MM.1S (cell line): ENCODE data around the gene CDC45.

Experiments used
- DNase-seq: peaks from one replicate; pipeline ENCODE4 v3.0.0-alpha.2; 2015
- H2AFZ ChIP-seq: fragments of 300-600 bp; sonication (generic); 2 replicates; pipeline ENCODE4 v1.6.0; 2016; ENCODE audit warnings: antibody characterized with exemption, low read length
- H3F3A ChIP-seq: fragments of 300-600 bp; sonication (generic); 2 replicates; pipeline ENCODE4 v1.6.1; 2016; ENCODE audit warnings: mild to moderate bottlenecking, antibody characterized with exemption, low read length, moderate library complexity, mixed read lengths; ENCODE audit not compliant: insufficient read depth
- H3K27ac ChIP-seq: fragments of 300-600 bp; sonication (generic); 2 replicates; pipeline ENCODE4 v1.5.1; 2016; ENCODE audit warnings: mild to moderate bottlenecking, low read length
- H3K27me3 ChIP-seq: fragments of 300-600 bp; sonication (generic); replicated peaks from 2 replicates; pipeline ENCODE4 v1.6.0; 2016; ENCODE audit warnings: low read length; ENCODE audit not compliant: insufficient read depth
- H3K36me3 ChIP-seq: fragments of 300-600 bp; sonication (generic); replicated peaks from 2 replicates; pipeline ENCODE4 v1.6.1; 2016; ENCODE audit warnings: mild to moderate bottlenecking, low read length, mixed read lengths; ENCODE audit not compliant: insufficient read depth
- H3K4me1 ChIP-seq: fragments of 300-600 bp; sonication (generic); 2 replicates; pipeline ENCODE4 v1.6.1; 2016; ENCODE audit warnings: low read length, mixed read lengths
- H3K4me2 ChIP-seq: fragments of 300-600 bp; sonication (generic); 2 replicates; pipeline ENCODE4 v1.6.0; 2016; ENCODE audit warnings: low read depth, low read length
- H3K4me3 ChIP-seq: fragments of 300-600 bp; sonication (generic); 2 replicates; pipeline ENCODE4 v1.5.1; 2016; ENCODE audit warnings: low read length, mixed read lengths
- H3K79me2 ChIP-seq: fragments of 300-600 bp; sonication (generic); 2 replicates; pipeline ENCODE4 v1.6.1; 2016; ENCODE audit warnings: mixed run types, low read length, mixed read lengths
- H3K9ac ChIP-seq: fragments of 300-600 bp; sonication (generic); 2 replicates; pipeline ENCODE4 v1.6.1; 2016; ENCODE audit warnings: low read length, mixed read lengths
- H3K9me2 ChIP-seq: fragments of 300-600 bp; sonication (generic); replicated peaks from 2 replicates; pipeline ENCODE4 v1.6.1; 2016; ENCODE audit warnings: mild to moderate bottlenecking, low read length, mixed read lengths; ENCODE audit not compliant: insufficient read depth
- H3K9me3 ChIP-seq: fragments of 300-600 bp; sonication (generic); replicated peaks from 2 replicates; pipeline ENCODE4 v1.6.1; 2016; ENCODE audit warnings: mild to moderate bottlenecking, low read length, mixed read lengths; ENCODE audit not compliant: insufficient read depth
- H4K20me1 ChIP-seq: fragments of 300-600 bp; sonication (generic); 2 replicates; pipeline ENCODE4 v1.6.1; 2016; ENCODE audit warnings: mild to moderate bottlenecking, low read length, moderate library complexity, mixed read lengths; ENCODE audit not compliant: insufficient read depth
- CTCF ChIP-seq: fragments of 300-600 bp; sonication (generic); IDR thresholded peaks from 2 replicates; pipeline ENCODE4 v1.5.1; 2016; ENCODE audit warnings: antibody characterized with exemption, low read length, mixed read lengths
- EZH2 ChIP-seq: fragments of 300-600 bp; sonication (generic); optimal IDR thresholded peaks from 2 replicates; pipeline ENCODE3; 2017; ENCODE audit warnings: low read depth, mild to moderate bottlenecking, antibody characterized with exemption, low read length, mixed read lengths
- EZH2phosphoT487 ChIP-seq: fragments of 300-600 bp; sonication (generic); IDR thresholded peaks from 2 replicates; pipeline ENCODE4 v1.6.1; 2018; ENCODE audit warnings: antibody characterized with exemption, low read length

Gene CDC45

GRCh38 chr22:19494001-19494560 is 14.4 kb downstream of the CDC45 start:
- Histone ChIP-seq H3K4me3 (no peak overlapping the region), H3K4me2 (no peak overlapping the region), H3K9ac (no peak overlapping the region), H3K27ac (no peak overlapping the region), H3K36me3 (0 out of 2 replicates have a peak, but pooled peaks cover 3% of the 10 kb centered on the region), H3K9me3 (no peaks in the 10 kb centered on the region), H3K27me3 (no peaks in the 10 kb centered on the region), H3K79me2 (peaks cover 7% of the 10 kb centered on the region), H2AFZ (no peak overlapping the region), H3K4me1 (peaks cover 8% of the 10 kb centered on the region), H3F3A (no peaks in the 10 kb centered on the region), H3K9me2 (no peaks in the 10 kb centered on the region), H4K20me1 (0 out of 2 replicates have a peak, but pooled peaks cover 7% of the 10 kb centered on the region)
- DNase-seq = no peak
- TF ChIP-seq EZH2phosphoT487 (no peak), EZH2 (no peak), CTCF (no peak)

- Histone ChIP-seq H3K27ac (no peak overlapping the region), H3F3A (no peaks in the 10 kb centered on the region), H3K4me1 (peaks cover 2% of the 10 kb centered on the region), H3K36me3 (0 out of 2 replicates have a peak, but pooled peaks cover 3% of the 10 kb centered on the region), H4K20me1 (0 out of 2 replicates have a peak, but pooled peaks cover 1% of the 10 kb centered on the region), H3K27me3 (no peaks in the 10 kb centered on the region), H3K9ac (no peak overlapping the region), H3K4me2 (no peak overlapping the region), H3K4me3 (no peak overlapping the region), H3K79me2 (peaks cover 2% of the 10 kb centered on the region), H3K9me2 (no peaks in the 10 kb centered on the region), H3K9me3 (no peaks in the 10 kb centered on the region), H2AFZ (no peak overlapping the region)
- no peak for TF ChIP-seq EZH2phosphoT487
- no peak for TF ChIP-seq CTCF
- TF ChIP-seq EZH2 = no peak
- DNase-seq = no peak
Observed at GRCh38 chr22:19494676-19495173, 15.0 kb downstream of the CDC45 start.

GRCh38 chr22:19495562-19496323 is 16.0 kb downstream of the CDC45 start:
- Histone ChIP-seq H3F3A (no peaks in the 10 kb centered on the region), H2AFZ (no peak overlapping the region), H3K27me3 (no peaks in the 10 kb centered on the region), H3K27ac (no peak overlapping the region), H3K4me3 (no peak overlapping the region), H3K36me3 (0 out of 2 replicates have a peak, but pooled peaks cover 3% of the 10 kb centered on the region), H3K9me2 (no peaks in the 10 kb centered on the region), H3K4me2 (no peak overlapping the region), H3K4me1 (no peaks in the 10 kb centered on the region), H3K9ac (no peak overlapping the region), H3K9me3 (no peaks in the 10 kb centered on the region), H4K20me1 (no peaks in the 10 kb centered on the region), H3K79me2 (no peaks in the 10 kb centered on the region)
- no peak for TF ChIP-seq CTCF
- no peak for TF ChIP-seq EZH2
- TF ChIP-seq EZH2phosphoT487 = no peak
- no peak for DNase-seq
